ENCODE data around the gene NCBP2. TPM values are rescaled to one million over a fixed set of nuclear protein-coding genes. Genes with fewer than 3 reads are reported as not detected.

The NCBP2 gene
- total RNA-seq, 6 donors from 2014 or later, result 15.7 to 51.7 (median 34.6) TPM

- Histone ChIP-seq H3K4me1 (peaks cover 8 to 23% (median 11%) of the 10 kb centered on the region in 4 donors), H3K27ac (no peak overlapping the region), H3K36me3 (no peaks in the 10 kb centered on the region), H3K9me3 (no peaks in the 10 kb centered on the region), H3K27me3 (no peaks in the 10 kb centered on the region), H3K4me3 (no peak overlapping the region)
- no peak for DNase-seq
- ATAC-seq (ENCODE audit: low FRiP score in 2 of 2), result no peak
- no peak for TF ChIP-seq CTCF (IDR thresholded peaks at IDR 0.05)
- no peak for TF ChIP-seq POLR2AphosphoS5 (IDR thresholded peaks at IDR 0.05)
- TF ChIP-seq POLR2A (IDR thresholded peaks at IDR 0.05), result no peak
- no peak for TF ChIP-seq EP300 (IDR thresholded peaks at IDR 0.05)
- 93 to 95% methylated on average over 11 of the region's 11 CpGs for WGBS, 2 donors
These were observed 22.9 kb upstream of the NCBP2 start for GRCh38 chr3:196965112-196965803.

GRCh38 chr3:196963631-196963953 is 21.3 kb upstream of the NCBP2 start:
- H3K4me3 ChIP-seq, result no peak overlapping the region
- no peak overlapping the region for H3K27ac ChIP-seq
- no peaks in the 10 kb centered on the region for H3K36me3 ChIP-seq
- H3K27me3 ChIP-seq, result no peaks in the 10 kb centered on the region
- 84 to 86% methylated on average over 2 of the region's 2 CpGs for WGBS, 2 donors
- peaks cover 8 to 18% (median 9%) of the 10 kb centered on the region in 4 donors for H3K4me1 ChIP-seq
- DNase-seq (no peak), ATAC-seq (ENCODE audit: low FRiP score in 2 of 2) (no peak)
- TF ChIP-seq POLR2AphosphoS5 (IDR thresholded peaks at IDR 0.05), result no peak
- TF ChIP-seq POLR2A (IDR thresholded peaks at IDR 0.05), result no peak
- TF ChIP-seq CTCF (IDR thresholded peaks at IDR 0.05), result no peak
- no peak for TF ChIP-seq EP300 (IDR thresholded peaks at IDR 0.05)
- H3K9me3 ChIP-seq, result no peaks in the 10 kb centered on the region

GRCh38 chr3:196962930-196963630 is 20.8 kb upstream of the NCBP2 start:
- Histone ChIP-seq H3K9me3 (no peaks in the 10 kb centered on the region), H3K4me1 (peaks cover 5 to 14% (median 7%) of the 10 kb centered on the region in 4 donors), H3K4me3 (no peak overlapping the region), H3K36me3 (no peaks in the 10 kb centered on the region), H3K27ac (no peak overlapping the region), H3K27me3 (no peaks in the 10 kb centered on the region)
- no peak for TF ChIP-seq CTCF (IDR thresholded peaks at IDR 0.05)
- TF ChIP-seq EP300 (IDR thresholded peaks at IDR 0.05), result no peak
- no peak for TF ChIP-seq POLR2AphosphoS5 (IDR thresholded peaks at IDR 0.05)
- no peak for TF ChIP-seq POLR2A (IDR thresholded peaks at IDR 0.05)
- no peak for ATAC-seq (ENCODE audit: low FRiP score in 2 of 2)
- DNase-seq, result no peak
- 86 to 92% methylated on average over 10 of the region's 10 CpGs for WGBS, 2 donors

- H3K36me3 ChIP-seq, result no peaks in the 10 kb centered on the region
- no peaks in the 10 kb centered on the region for H3K9me3 ChIP-seq
- no peak overlapping the region for H3K27ac ChIP-seq
- 74 to 81% methylated on average over 9 of the region's 9 CpGs for WGBS, 2 donors
- H3K27me3 ChIP-seq, result no peaks in the 10 kb centered on the region
- peaks cover 0 to 6% (median 0%) of the 10 kb centered on the region in 4 donors for H3K4me1 ChIP-seq
- ATAC-seq (ENCODE audit: low FRiP score in 2 of 2), result no peak
- no peak for DNase-seq
- no peak overlapping the region for H3K4me3 ChIP-seq
- TF ChIP-seq POLR2A (IDR thresholded peaks at IDR 0.05) (no peak), EP300 (IDR thresholded peaks at IDR 0.05) (no peak), POLR2AphosphoS5 (IDR thresholded peaks at IDR 0.05) (no peak), CTCF (IDR thresholded peaks at IDR 0.05) (no peak)
These were observed 20.0 kb upstream of the NCBP2 start for GRCh38 chr3:196962108-196962929.

Measured in upper lobe of left lung (tissue), 6 donors.